ENCODE data around the gene CASP10.
A peak's percentile ranks its signal among the peaks of the same experiment; 100 is the strongest.
"Not testable (repeated sequence)": the region's sequence is repeated elsewhere in the genome, so short reads cannot be mapped to it uniquely, and the experiment has no call there.

The CASP10 gene

GRCh38 chr2:201156640-201157039, 26.3 kb upstream of the CASP10 start:
- DNase-seq = no peak

- no peak for DNase-seq
Measured at GRCh38 chr2:201157694-201158093, 25.2 kb upstream of the CASP10 start.

GRCh38 chr2:201158111-201158929, 24.6 kb upstream of the CASP10 start:
- DNase-seq = peak; percentile 70

GRCh38 chr2:201164166-201164565, 18.8 kb upstream of the CASP10 start:
- DNase-seq = no peak

- DNase-seq = no peak
Measured at GRCh38 chr2:201167546-201167945, 15.4 kb upstream of the CASP10 start.

GRCh38 chr2:201168496-201168895, 14.4 kb upstream of the CASP10 start:
- DNase-seq = not testable (repeated sequence)

- no peak for DNase-seq
Measured at GRCh38 chr2:201171259-201171814, 11.6 kb upstream of the CASP10 start.

- no peak for DNase-seq
Measured at GRCh38 chr2:201172279-201172678, 10.7 kb upstream of the CASP10 start.

- DNase-seq = no peak
Measured at GRCh38 chr2:201174687-201175086, 8.3 kb upstream of the CASP10 start.

GRCh38 chr2:201176081-201176481, 6.9 kb upstream of the CASP10 start:
- no peak for DNase-seq

GRCh38 chr2:201180010-201180409, 2.9 kb upstream of the CASP10 start:
- no peak for DNase-seq

GRCh38 chr2:201183365-201183727, 405 bp downstream of the CASP10 start:
- peak; percentile 16 for DNase-seq

- not testable (repeated sequence) for DNase-seq
Measured at GRCh38 chr2:201183835-201184234, 894 bp downstream of the CASP10 start.

- DNase-seq = peak; percentile 30
Measured at GRCh38 chr2:201184248-201184647, 1.3 kb downstream of the CASP10 start.

GRCh38 chr2:201185863-201186262, 2.9 kb downstream of the CASP10 start:
- DNase-seq = no peak

- no peak for DNase-seq
Measured at GRCh38 chr2:201186982-201187381, 4.0 kb downstream of the CASP10 start.

- no peak for DNase-seq
Measured at GRCh38 chr2:201188449-201188848, 5.5 kb downstream of the CASP10 start.

- DNase-seq = peak; percentile 50
Measured at GRCh38 chr2:201191132-201191875, 8.4 kb downstream of the CASP10 start.

GRCh38 chr2:201194097-201194496, 11.2 kb downstream of the CASP10 start:
- DNase-seq = peak; percentile 74

- no peak for DNase-seq
Measured at GRCh38 chr2:201195331-201195730, 12.4 kb downstream of the CASP10 start.

- no peak for DNase-seq
Measured at GRCh38 chr2:201196003-201196402, 13.1 kb downstream of the CASP10 start.

- DNase-seq = no peak
Measured at GRCh38 chr2:201196803-201197202, 13.9 kb downstream of the CASP10 start.

- no peak for DNase-seq
Measured at GRCh38 chr2:201197781-201198180, 14.8 kb downstream of the CASP10 start.

- no peak for DNase-seq
Measured at GRCh38 chr2:201199847-201200246, 16.9 kb downstream of the CASP10 start.

Data from activated CD4-positive, alpha-beta T cell treated with anti-CD3 and anti-CD28 coated beads, Interleukin-10, Interleukin-2, amounts not matched to agents 100 ng/mL and 50 ng/mL, durations not matched to agents 16 hours and 8 hours (primary cell).